ENCODE results near the gene FADS2. TPM values are rescaled to one million over a fixed set of nuclear protein-coding genes. Genes with fewer than 3 reads are reported as not detected.

The FADS2 gene
- total RNA-seq, 4 donors from 2014 or later, result 2.2 to 13.7 (median 6.8) TPM

- WGBS, 2 donors, result 71 to 76% methylated on average over 3 of the region's 10 CpGs
- intact Hi-C loops (cut with DNase I), result no loop called here
- Histone ChIP-seq H3K27ac (peak overlapping the region in 2 of 4 donors; percentile 39 to 63), H3K27me3 (peaks cover 0 to 7% (median 0%) of the 10 kb centered on the region in 4 donors), H3K36me3 (peaks cover 0 to 37% (median 6%) of the 10 kb centered on the region in 3 donors), H3K9me3 (no peaks in the 10 kb centered on the region), H3K4me3 (no peak overlapping the region), H3K4me1 (peaks cover 5 to 53% (median 6%) of the 10 kb centered on the region in 3 donors)
- no peak for DNase-seq
- TF ChIP-seq CTCF (IDR thresholded peaks at IDR 0.05) (no peak), POLR2A (IDR thresholded peaks at IDR 0.05) (no peak)
Observed at GRCh38 chr11:61908730-61909316, 80.7 kb downstream of the FADS2 start.

GRCh38 chr11:61910187-61911127 lies 82.4 kb downstream of the FADS2 start:
- Histone ChIP-seq H3K27ac (peak overlapping the region in 2 of 4 donors; percentile 11 to 40), H3K4me1 (peaks cover 5 to 67% (median 6%) of the 10 kb centered on the region in 3 donors), H3K4me3 (no peak overlapping the region), H3K9me3 (no peaks in the 10 kb centered on the region), H3K36me3 (peaks cover 0 to 26% (median 6%) of the 10 kb centered on the region in 3 donors), H3K27me3 (peaks cover 0 to 5% (median 0%) of the 10 kb centered on the region in 4 donors)
- DNase-seq, result no peak
- 81 to 82% methylated on average over 11 of the region's 13 CpGs for WGBS, 2 donors
- intact Hi-C loops (cut with DNase I), result no loop called here
- TF ChIP-seq CTCF (IDR thresholded peaks at IDR 0.05) (no peak), POLR2A (IDR thresholded peaks at IDR 0.05) (no peak)

GRCh38 chr11:61911128-61911700 lies 83.1 kb downstream of the FADS2 start:
- TF ChIP-seq POLR2A (IDR thresholded peaks at IDR 0.05) (no peak), CTCF (IDR thresholded peaks at IDR 0.05) (no peak)
- Histone ChIP-seq H3K4me3 (no peak overlapping the region), H3K4me1 (peaks cover 5 to 74% (median 6%) of the 10 kb centered on the region in 3 donors), H3K27ac (peak overlapping the region in 2 of 4 donors; percentile 11 to 25), H3K27me3 (peaks cover 0 to 11% (median 0%) of the 10 kb centered on the region in 4 donors), H3K9me3 (no peaks in the 10 kb centered on the region), H3K36me3 (peaks cover 0 to 18% (median 6%) of the 10 kb centered on the region in 3 donors)
- WGBS, 2 donors, result 76 to 78% methylated on average over 4 to 6 of the region's 7 CpGs
- DNase-seq, result no peak
- intact Hi-C loops (cut with DNase I), result no loop called here

GRCh38 chr11:61911701-61912529 lies 83.8 kb downstream of the FADS2 start:
- H3K4me3 ChIP-seq, result no peak overlapping the region
- TF ChIP-seq CTCF (IDR thresholded peaks at IDR 0.05) (no peak), POLR2A (IDR thresholded peaks at IDR 0.05) (no peak)
- no peak for DNase-seq
- peaks cover 0 to 18% (median 0%) of the 10 kb centered on the region in 4 donors for H3K27me3 ChIP-seq
- peak overlapping the region in 3 of 4 donors; percentile 11 to 31 (median 25) for H3K27ac ChIP-seq
- peaks cover 0 to 11% (median 3%) of the 10 kb centered on the region in 3 donors for H3K36me3 ChIP-seq
- no peaks in the 10 kb centered on the region for H3K9me3 ChIP-seq
- 67% methylated on average over 8 of the region's 17 CpGs; no CpG with 5 or more reads in 1 of the 2 donors for WGBS, 2 donors
- intact Hi-C loops (cut with DNase I), result no loop called here
- H3K4me1 ChIP-seq, result peaks cover 6 to 81% (median 11%) of the 10 kb centered on the region in 3 donors
